ENCODE results near the gene LRRC42.

DNA sequence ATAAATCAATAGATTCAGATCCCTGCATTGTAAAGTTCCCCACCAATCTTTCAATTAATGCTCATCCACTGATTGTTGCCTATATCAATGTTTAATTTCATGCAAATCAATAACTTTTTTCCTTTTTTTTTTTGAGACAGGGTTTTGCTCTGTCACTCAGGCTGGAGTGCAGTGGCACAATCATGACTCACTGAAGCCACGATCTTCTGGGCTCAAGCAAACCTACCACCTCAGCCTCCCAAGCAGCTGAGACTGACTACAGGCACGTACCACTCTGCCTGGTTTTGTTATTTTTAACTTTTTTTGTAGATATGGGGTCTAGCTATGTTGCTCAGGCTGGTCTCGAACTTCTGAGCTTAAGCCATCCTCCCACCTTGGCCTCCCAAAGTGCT, 26.5 kb upstream of the LRRC42 start:
- TF ChIP-seq, protein P1, sequence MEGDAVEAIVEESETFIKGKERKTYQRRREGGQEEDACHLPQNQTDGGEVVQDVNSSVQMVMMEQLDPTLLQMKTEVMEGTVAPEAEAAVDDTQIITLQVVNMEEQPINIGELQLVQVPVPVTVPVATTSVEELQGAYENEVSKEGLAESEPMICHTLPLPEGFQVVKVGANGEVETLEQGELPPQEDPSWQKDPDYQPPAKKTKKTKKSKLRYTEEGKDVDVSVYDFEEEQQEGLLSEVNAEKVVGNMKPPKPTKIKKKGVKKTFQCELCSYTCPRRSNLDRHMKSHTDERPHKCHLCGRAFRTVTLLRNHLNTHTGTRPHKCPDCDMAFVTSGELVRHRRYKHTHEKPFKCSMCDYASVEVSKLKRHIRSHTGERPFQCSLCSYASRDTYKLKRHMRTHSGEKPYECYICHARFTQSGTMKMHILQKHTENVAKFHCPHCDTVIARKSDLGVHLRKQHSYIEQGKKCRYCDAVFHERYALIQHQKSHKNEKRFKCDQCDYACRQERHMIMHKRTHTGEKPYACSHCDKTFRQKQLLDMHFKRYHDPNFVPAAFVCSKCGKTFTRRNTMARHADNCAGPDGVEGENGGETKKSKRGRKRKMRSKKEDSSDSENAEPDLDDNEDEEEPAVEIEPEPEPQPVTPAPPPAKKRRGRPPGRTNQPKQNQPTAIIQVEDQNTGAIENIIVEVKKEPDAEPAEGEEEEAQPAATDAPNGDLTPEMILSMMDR (IDR thresholded peaks at IDR 0.05 in 4 of 5, conservative IDR thresholded peaks at IDR 0.05 in 1 of 5): no peak
- no peak for TF ChIP-seq POLR2A (IDR thresholded peaks at IDR 0.05)
